ENCODE measurements around the gene AXDND1.
"Not testable (repeated sequence)": the region's sequence is repeated elsewhere in the genome, so short reads cannot be mapped to it uniquely, and the experiment has no call there.

DNA sequence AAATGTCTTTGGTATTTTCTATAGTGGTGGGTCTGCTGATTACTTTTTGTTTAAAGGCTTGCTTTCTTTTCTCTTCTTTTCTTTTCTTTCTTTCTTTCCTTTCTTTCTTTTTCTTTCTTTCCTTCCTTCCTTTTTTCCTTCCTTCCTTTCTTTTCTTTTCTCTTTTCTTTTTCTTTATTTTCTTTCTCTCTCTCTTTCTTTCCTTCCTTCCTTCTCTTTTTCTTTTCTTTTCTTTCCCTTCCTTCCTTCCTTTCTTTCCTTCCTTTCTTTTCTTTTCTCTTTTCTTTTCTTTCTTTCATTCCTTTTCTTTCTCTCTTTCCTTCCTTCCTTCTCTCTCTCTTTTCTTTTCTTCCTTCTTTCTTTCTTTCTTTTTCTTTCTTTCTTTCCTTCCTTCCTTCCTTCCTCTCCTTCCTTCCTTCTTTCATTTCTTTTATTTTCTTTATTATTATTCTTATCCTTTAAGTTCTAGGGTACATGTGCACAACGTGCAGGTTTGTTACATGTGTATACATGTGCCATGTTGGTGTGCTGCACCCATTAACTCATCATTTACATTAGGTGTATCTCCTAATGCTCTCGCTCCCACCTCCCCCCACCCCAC is 93.9 kb downstream of the AXDND1 start:
- not testable (repeated sequence) for TF ChIP-seq POLR2AphosphoS5 (IDR thresholded peaks at IDR 0.05; ENCODE audit: low read depth, low read length); BRCA1 (IDR thresholded peaks at IDR 0.05; ENCODE audit: low read depth, low read length); EP300 (IDR thresholded peaks at IDR 0.05; ENCODE audit: borderline replicate concordance in 1 of 2, low read depth in 2 of 2, low read length in 2 of 2); TAF1 (IDR thresholded peaks at IDR 0.05; ENCODE audit: low read depth, low read length)
- TF ChIP-seq, protein P1, sequence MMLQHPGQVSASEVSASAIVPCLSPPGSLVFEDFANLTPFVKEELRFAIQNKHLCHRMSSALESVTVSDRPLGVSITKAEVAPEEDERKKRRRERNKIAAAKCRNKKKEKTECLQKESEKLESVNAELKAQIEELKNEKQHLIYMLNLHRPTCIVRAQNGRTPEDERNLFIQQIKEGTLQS (IDR thresholded peaks at IDR 0.05; ENCODE audit: insufficient read depth, low read depth, low read length), result not testable (repeated sequence)
